SK-N-SH treated with all-trans-retinoic acid at 6 μM for 48 hours (cell line): ENCODE data around the gene MYADM.
A peak's percentile ranks its signal among the peaks of the same experiment; 100 is the strongest.

Source experiments
- ATAC-seq: fragments of 200-7000 bp; cut with Tn5 transposase; 3 replicates; pipeline ENCODE4 v1.9.1; 2020; ENCODE audit warnings: mild to moderate bottlenecking, moderate library complexity
- ARNTL ChIP-seq: fragments of 450-650 bp; formaldehyde crosslinking; IDR thresholded peaks from 2 replicates; pipeline ENCODE4 v1.5.0; 2020; ENCODE audit warnings: low read depth, mild to moderate bottlenecking, moderate library complexity, borderline replicate concordance
- BACH2 ChIP-seq: fragments of 250-450 bp; sonication (Bioruptor Pico); IDR thresholded peaks from 2 replicates; pipeline ENCODE4 v1.9.0; 2021; ENCODE audit warnings: mild to moderate bottlenecking, borderline replicate concordance
- CSDC2 ChIP-seq: fragments of 250-450 bp; sonication (Bioruptor Pico); IDR thresholded peaks from 2 replicates; pipeline ENCODE4 v1.5.0; 2020; ENCODE audit warnings: mild to moderate bottlenecking, moderate library complexity
- ESRRG ChIP-seq: fragments of 250-450 bp; sonication (Bioruptor Pico); IDR thresholded peaks from 2 replicates; pipeline ENCODE4 v1.6.1; 2021; ENCODE audit warnings: mild to moderate bottlenecking
- GLIS3 ChIP-seq: fragments of 250-450 bp; sonication (Bioruptor Pico); IDR thresholded peaks from 2 replicates; pipeline ENCODE4 v1.5.0; 2020; ENCODE audit warnings: mild to moderate bottlenecking, moderate library complexity
- ISL1 ChIP-seq: fragments of 250-450 bp; sonication (Bioruptor Pico); IDR thresholded peaks from 2 replicates; pipeline ENCODE4 v2.1.2; 2022; ENCODE audit warnings: mild to moderate bottlenecking, moderate library complexity
- OSR1 ChIP-seq: fragments of 250-450 bp; sonication (Bioruptor Pico); IDR thresholded peaks from 2 replicates; pipeline ENCODE4 v1.8.0; 2022; ENCODE audit warnings: moderate library complexity, mild to moderate bottlenecking, inconsistent platforms
- RARB ChIP-seq: fragments of 250-450 bp; sonication (Bioruptor Pico); IDR thresholded peaks from 2 replicates; pipeline ENCODE4 v1.8.0; 2021; ENCODE audit warnings: mild to moderate bottlenecking, moderate library complexity
- SNAI2 ChIP-seq: fragments of 250-450 bp; sonication (Bioruptor Pico); IDR thresholded peaks from 2 replicates; pipeline ENCODE4 v1.5.0; 2020; ENCODE audit warnings: mild to moderate bottlenecking, moderate library complexity
- TCF4 ChIP-seq: fragments of 250-450 bp; sonication (Bioruptor Pico); IDR thresholded peaks from 2 replicates; pipeline ENCODE4 v1.8.0; 2021; ENCODE audit warnings: mild to moderate bottlenecking, moderate library complexity, borderline replicate concordance
- TOX ChIP-seq: fragments of 250-450 bp; sonication (Bioruptor Pico); IDR thresholded peaks from 2 replicates; pipeline ENCODE4 v1.8.0; 2021; ENCODE audit warnings: mild to moderate bottlenecking, moderate library complexity, borderline replicate concordance
- ZC3H10 ChIP-seq: fragments of 250-450 bp; sonication (Bioruptor Pico); IDR thresholded peaks from 2 replicates; pipeline ENCODE4 v1.5.1; 2021; ENCODE audit warnings: mild to moderate bottlenecking, moderate library complexity
- ZFP30 ChIP-seq: fragments of 450-650 bp; formaldehyde crosslinking; IDR thresholded peaks from 2 replicates; pipeline ENCODE4 v1.5.0; 2022; ENCODE audit warnings: mild to moderate bottlenecking, moderate library complexity
- ZNF565 ChIP-seq: fragments of 450-650 bp; formaldehyde crosslinking; conservative IDR thresholded peaks from 2 replicates; pipeline ENCODE4 v1.5.0; 2020; ENCODE audit warnings: low read depth, mild to moderate bottlenecking, moderate library complexity
- ZNF70 ChIP-seq: fragments of 450-650 bp; formaldehyde crosslinking; IDR thresholded peaks from 2 replicates; pipeline ENCODE4 v1.5.0; 2020; ENCODE audit warnings: mild to moderate bottlenecking, moderate library complexity
- ZNF8 ChIP-seq: fragments of 450-650 bp; formaldehyde crosslinking; IDR thresholded peaks from 2 replicates; pipeline ENCODE4 v1.5.0; 2020; ENCODE audit warnings: mild to moderate bottlenecking, moderate library complexity
- TF ChIP-seq, protein P1 (sequence below): fragments of 250-450 bp; sonication (Bioruptor Pico); IDR thresholded peaks from 2 replicates; pipeline ENCODE4 v1.5.1; 2021; ENCODE audit warnings: mild to moderate bottlenecking, moderate library complexity
- TF ChIP-seq, protein P2 (sequence below): fragments of 250-450 bp; sonication (Bioruptor Pico); IDR thresholded peaks from 2 replicates; pipeline ENCODE4 v1.5.1; 2020; ENCODE audit warnings: low read depth, mild to moderate bottlenecking, moderate library complexity
- TF ChIP-seq, protein P3 (sequence below): fragments of 250-450 bp; sonication (Bioruptor Pico); IDR thresholded peaks from 2 replicates; pipeline ENCODE4 v1.8.0; 2021; ENCODE audit warnings: low read depth, mild to moderate bottlenecking, moderate library complexity, borderline replicate concordance
- TF ChIP-seq, protein P4 (sequence below): fragments of 250-450 bp; sonication (Bioruptor Pico); IDR thresholded peaks from 2 replicates; pipeline ENCODE4 v1.5.0; 2020; ENCODE audit warnings: mild to moderate bottlenecking, moderate library complexity

Gene MYADM

DNA sequence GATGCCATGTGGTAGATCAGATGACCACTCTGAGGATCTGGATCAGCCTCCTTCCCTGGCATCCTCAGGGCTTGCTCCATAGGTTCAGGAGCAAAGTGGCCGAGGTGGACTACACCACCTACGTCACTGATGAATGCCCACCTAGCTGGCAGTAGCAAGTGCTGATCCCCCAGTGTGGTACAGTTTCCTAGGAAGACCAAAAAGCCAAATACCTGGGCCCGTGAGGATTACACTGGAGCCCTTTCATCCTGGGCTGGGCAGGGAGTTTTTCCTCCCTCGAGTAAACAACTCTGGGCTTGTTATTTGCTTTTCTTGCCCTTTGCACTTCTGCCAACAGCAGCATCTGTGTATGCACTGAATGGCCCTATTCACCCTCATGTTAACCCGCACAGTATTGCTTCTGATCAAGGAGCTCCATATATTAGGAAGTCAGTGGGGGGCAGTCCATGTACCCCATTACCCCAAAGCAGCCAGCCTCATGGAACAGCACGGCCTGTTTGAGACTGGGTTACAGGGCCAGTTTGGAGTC, 3.3 kb upstream of the MYADM start:
- no peak for ATAC-seq
- TF ChIP-seq, protein P1, sequence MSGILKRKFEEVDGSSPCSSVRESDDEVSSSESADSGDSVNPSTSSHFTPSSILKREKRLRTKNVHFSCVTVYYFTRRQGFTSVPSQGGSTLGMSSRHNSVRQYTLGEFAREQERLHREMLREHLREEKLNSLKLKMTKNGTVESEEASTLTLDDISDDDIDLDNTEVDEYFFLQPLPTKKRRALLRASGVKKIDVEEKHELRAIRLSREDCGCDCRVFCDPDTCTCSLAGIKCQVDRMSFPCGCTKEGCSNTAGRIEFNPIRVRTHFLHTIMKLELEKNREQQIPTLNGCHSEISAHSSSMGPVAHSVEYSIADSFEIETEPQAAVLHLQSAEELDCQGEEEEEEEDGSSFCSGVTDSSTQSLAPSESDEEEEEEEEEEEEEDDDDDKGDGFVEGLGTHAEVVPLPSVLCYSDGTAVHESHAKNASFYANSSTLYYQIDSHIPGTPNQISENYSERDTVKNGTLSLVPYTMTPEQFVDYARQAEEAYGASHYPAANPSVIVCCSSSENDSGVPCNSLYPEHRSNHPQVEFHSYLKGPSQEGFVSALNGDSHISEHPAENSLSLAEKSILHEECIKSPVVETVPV (CRISPR knock-in tag) = no peak
- TF ChIP-seq ESRRG = no peak

DNA sequence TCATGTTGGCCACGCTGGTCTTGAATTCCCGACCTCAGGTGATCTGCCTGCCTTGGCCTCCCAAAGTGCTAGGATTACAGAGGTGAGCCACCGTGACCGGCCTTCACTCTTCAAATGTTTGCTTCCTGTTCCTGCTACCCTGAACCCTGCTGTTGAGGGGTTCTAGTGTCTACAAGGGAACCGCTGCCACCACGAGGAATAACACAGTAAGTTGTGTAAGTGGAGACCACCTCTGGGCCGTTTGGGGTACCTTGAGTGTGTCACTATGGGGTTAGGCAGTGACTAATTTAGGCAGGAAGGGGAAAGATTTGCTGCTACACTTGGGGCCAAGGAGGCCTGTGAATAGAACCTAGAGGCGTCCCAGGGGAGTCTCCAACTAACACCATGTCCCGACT, 2.2 kb upstream of the MYADM start:
- no peak for TF ChIP-seq ZNF70
- no peak for TF ChIP-seq ZC3H10 (CRISPR knock-in tag)
- no peak for TF ChIP-seq OSR1 (CRISPR knock-in tag)
- TF ChIP-seq, protein P1 (CRISPR knock-in tag) = no peak
- no peak for TF ChIP-seq ARNTL

DNA sequence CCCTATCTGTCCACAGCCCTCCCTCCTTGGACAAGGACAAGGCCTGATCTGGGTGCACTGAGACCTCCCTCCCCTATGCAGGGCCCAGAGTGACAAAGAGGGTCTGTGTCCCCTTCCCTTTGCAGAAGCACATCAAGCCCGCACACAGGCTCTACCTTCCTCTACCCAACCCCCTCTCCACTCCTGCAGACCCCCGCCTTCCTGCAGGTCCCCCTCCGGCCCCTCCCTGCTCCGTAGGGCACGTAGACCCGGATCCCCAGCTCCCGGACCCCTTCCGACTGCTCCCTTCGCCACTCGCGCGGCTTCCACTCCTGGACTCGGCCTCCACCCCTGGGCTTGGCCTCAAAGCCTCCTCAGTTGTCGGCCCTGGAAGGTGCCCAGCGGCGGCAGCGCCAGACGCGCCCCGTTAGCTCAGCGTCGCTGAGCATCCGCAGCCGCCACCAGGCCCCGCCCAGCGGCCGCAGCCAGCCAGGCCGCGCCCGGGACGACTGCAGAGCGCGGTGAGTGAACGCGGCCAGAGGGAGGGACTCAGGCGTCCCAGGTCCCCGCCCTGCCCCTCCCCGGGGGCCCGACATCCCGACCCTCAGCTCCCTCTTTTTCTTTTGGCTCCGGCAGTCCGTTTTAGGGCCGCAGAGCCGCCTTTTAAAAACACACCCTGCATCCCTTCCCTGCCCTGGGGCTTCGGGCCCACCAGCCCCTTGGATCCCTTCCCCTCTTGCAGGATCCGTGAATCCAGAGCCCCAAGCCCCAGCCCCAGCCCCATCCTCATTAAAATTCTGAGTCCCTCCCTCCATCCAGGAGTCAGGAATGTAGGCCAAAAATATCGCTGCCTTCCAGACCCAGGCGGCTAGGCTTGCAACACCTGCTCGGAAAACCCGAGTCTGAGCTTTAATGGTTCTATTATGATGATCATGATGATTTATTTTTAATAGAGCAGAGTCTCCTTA, 1.5 kb upstream of the MYADM start:
- peak; percentile 57 for ATAC-seq
- TF ChIP-seq RARB (CRISPR knock-in tag) (no peak), BACH2 (no peak), GLIS3 (CRISPR knock-in tag) (no peak), ZNF8 (no peak), ZFP30 (CRISPR knock-in tag) (no peak), SNAI2 (no peak), CSDC2 (no peak), ESRRG (no peak), ZC3H10 (CRISPR knock-in tag) (no peak), OSR1 (CRISPR knock-in tag) (no peak), ISL1 (no peak)
- TF ChIP-seq, protein P1 (CRISPR knock-in tag) = no peak
- TF ChIP-seq, protein P2, sequence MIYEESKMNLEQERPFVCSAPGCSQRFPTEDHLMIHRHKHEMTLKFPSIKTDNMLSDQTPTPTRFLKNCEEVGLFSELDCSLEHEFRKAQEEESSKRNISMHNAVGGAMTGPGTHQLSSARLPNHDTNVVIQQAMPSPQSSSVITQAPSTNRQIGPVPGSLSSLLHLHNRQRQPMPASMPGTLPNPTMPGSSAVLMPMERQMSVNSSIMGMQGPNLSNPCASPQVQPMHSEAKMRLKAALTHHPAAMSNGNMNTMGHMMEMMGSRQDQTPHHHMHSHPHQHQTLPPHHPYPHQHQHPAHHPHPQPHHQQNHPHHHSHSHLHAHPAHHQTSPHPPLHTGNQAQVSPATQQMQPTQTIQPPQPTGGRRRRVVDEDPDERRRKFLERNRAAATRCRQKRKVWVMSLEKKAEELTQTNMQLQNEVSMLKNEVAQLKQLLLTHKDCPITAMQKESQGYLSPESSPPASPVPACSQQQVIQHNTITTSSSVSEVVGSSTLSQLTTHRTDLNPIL (CRISPR knock-in tag) = no peak

More for the DNA sequence above, 2.2 kb upstream of the MYADM start:
- ATAC-seq = no peak

DNA sequence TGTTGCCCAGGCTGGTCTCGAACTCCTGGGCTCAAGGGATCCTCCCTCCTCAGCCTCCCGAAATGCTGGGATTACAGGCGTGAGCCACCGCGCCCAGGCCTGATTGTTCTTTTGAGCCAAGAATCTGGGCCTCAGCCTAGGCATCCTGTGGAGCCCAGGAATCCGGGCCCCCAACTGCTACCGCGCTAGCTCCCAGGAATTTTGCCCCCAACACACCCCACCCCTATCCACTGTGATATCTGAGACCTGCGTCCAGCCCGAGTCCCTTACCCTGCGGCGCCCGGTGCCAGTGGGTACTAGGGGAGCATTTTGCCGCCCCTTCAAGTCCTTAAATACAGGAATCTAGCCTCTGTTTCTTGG, 838 bp upstream of the MYADM start:
- ATAC-seq = no peak
- TF ChIP-seq SNAI2 = no peak
- TF ChIP-seq TCF4 (CRISPR knock-in tag) = no peak
- TF ChIP-seq ZNF565 (CRISPR knock-in tag) = no peak
- TF ChIP-seq, protein P2 (CRISPR knock-in tag) = no peak
- TF ChIP-seq ZFP30 (CRISPR knock-in tag) = no peak
- no peak for TF ChIP-seq ZNF8
- TF ChIP-seq, protein P3, sequence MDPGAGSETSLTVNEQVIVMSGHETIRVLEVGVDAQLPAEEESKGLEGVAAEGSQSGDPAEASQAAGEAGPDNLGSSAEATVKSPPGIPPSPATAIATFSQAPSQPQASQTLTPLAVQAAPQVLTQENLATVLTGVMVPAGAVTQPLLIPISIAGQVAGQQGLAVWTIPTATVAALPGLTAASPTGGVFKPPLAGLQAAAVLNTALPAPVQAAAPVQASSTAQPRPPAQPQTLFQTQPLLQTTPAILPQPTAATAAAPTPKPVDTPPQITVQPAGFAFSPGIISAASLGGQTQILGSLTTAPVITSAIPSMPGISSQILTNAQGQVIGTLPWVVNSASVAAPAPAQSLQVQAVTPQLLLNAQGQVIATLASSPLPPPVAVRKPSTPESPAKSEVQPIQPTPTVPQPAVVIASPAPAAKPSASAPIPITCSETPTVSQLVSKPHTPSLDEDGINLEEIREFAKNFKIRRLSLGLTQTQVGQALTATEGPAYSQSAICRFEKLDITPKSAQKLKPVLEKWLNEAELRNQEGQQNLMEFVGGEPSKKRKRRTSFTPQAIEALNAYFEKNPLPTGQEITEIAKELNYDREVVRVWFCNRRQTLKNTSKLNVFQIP (CRISPR knock-in tag) = no peak
- TF ChIP-seq, protein P4, sequence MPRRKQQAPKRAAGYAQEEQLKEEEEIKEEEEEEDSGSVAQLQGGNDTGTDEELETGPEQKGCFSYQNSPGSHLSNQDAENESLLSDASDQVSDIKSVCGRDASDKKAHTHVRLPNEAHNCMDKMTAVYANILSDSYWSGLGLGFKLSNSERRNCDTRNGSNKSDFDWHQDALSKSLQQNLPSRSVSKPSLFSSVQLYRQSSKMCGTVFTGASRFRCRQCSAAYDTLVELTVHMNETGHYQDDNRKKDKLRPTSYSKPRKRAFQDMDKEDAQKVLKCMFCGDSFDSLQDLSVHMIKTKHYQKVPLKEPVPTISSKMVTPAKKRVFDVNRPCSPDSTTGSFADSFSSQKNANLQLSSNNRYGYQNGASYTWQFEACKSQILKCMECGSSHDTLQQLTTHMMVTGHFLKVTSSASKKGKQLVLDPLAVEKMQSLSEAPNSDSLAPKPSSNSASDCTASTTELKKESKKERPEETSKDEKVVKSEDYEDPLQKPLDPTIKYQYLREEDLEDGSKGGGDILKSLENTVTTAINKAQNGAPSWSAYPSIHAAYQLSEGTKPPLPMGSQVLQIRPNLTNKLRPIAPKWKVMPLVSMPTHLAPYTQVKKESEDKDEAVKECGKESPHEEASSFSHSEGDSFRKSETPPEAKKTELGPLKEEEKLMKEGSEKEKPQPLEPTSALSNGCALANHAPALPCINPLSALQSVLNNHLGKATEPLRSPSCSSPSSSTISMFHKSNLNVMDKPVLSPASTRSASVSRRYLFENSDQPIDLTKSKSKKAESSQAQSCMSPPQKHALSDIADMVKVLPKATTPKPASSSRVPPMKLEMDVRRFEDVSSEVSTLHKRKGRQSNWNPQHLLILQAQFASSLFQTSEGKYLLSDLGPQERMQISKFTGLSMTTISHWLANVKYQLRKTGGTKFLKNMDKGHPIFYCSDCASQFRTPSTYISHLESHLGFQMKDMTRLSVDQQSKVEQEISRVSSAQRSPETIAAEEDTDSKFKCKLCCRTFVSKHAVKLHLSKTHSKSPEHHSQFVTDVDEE (CRISPR knock-in tag) = no peak
- TF ChIP-seq, protein P1 (CRISPR knock-in tag) = no peak
- no peak for TF ChIP-seq GLIS3 (CRISPR knock-in tag)
- TF ChIP-seq TOX = no peak
- TF ChIP-seq, all 23 proteins: peak for 0
